HG03439 (cell line): ENCODE results near the gene SYNGR4.
A peak's percentile ranks its signal among the peaks of the same experiment; 100 is the strongest.
"Not testable (repeated sequence)": the region's sequence is repeated elsewhere in the genome, so short reads cannot be mapped to it uniquely, and the experiment has no call there.

ENCODE experiments used
- ATAC-seq: cut with Tn5 transposase; IDR thresholded peaks from one replicate; pipeline ENCODE4 v1.9.1; 2021; ENCODE audit warnings: mild to moderate bottlenecking, moderate library complexity; ENCODE audit not compliant: unreplicated experiment

Gene SYNGR4

DNA sequence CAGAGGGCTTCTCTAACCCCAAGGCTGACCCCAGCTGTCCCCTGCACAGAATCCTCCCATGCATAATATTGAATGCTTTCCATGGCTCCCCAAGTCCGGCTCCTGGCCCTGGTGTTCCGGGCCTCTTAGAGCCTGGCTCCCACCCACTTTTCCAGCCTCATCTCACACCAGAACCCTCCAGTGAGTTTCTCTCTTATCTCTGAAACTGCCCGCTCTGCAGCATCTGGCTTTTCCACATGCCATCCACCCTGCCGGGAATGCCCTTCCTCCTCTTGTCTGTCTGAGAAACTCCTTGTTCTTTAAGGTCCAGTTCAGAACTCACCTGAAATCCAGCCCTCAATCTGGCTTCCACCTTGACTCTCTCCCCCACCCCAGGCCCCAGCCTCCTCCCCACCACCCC lies 6.8 kb downstream of the SYNGR4 start:
- ATAC-seq, result no peak

DNA sequence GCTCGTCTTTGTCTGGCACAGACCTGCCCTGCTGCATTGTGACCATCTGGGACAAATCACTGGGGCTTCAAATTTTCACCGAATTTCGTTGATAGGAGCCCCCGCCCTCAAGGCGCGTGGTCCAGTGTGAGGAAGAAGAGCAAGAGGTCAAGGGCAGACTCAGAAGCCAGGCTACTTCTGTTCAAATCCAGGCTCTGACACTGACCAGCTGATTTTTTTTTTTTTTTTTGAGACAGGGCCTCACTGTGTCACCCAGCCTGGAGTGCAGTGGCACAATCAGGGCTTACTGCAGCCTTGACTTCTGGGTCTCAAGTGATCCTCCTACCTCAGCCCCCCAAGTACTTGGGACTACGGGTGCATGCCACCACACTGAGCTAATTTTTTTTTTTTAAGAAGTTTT lies 7.2 kb downstream of the SYNGR4 start:
- ATAC-seq, result no peak

DNA sequence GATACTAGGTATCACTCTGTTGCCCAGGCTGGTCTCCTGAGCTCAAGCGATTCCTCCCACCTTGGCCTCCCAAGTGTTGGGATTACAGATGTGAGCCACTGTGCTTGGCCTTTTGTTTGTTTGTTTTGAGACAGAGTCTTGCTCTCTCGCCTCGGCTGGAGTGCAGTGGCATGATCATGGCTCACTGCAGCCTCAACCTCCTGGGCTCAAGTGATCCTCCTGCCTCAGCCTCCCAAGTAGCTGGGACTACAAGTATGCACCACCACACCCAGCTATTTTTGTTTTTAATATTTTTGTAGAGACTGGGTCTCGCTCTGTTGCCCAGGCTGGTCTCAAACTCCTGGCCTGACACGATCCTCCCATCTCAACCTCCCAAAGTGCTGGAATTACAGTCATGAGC lies 7.6 kb downstream of the SYNGR4 start:
- ATAC-seq, result not testable (repeated sequence)

- no peak for ATAC-seq
Measured at GRCh38 chr19:48372904-48373303, 8.7 kb downstream of the SYNGR4 start.

GRCh38 chr19:48373567-48373966 lies 9.4 kb downstream of the SYNGR4 start:
- ATAC-seq, result no peak

GRCh38 chr19:48378194-48378570 lies 14.0 kb downstream of the SYNGR4 start:
- ATAC-seq, result no peak

DNA sequence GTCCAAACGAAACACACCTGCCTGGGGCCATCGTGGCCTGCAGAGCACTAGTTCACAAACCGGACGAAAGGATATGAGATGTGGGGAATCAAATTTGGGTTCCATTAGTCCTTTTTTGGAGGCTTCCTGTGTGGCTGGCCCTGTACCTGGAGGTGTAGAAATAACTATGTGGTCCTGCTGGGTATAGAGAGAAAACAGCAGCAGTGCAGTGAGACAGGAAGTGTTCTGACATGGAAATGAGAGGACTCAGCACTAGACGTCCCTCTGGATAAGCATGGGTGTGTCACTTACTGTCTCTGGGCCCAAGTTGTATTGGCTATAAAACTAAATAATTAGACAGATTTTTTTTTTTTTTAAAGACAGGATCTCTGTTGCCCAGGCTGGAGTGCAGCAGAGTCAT lies 14.9 kb downstream of the SYNGR4 start:
- no peak for ATAC-seq

DNA sequence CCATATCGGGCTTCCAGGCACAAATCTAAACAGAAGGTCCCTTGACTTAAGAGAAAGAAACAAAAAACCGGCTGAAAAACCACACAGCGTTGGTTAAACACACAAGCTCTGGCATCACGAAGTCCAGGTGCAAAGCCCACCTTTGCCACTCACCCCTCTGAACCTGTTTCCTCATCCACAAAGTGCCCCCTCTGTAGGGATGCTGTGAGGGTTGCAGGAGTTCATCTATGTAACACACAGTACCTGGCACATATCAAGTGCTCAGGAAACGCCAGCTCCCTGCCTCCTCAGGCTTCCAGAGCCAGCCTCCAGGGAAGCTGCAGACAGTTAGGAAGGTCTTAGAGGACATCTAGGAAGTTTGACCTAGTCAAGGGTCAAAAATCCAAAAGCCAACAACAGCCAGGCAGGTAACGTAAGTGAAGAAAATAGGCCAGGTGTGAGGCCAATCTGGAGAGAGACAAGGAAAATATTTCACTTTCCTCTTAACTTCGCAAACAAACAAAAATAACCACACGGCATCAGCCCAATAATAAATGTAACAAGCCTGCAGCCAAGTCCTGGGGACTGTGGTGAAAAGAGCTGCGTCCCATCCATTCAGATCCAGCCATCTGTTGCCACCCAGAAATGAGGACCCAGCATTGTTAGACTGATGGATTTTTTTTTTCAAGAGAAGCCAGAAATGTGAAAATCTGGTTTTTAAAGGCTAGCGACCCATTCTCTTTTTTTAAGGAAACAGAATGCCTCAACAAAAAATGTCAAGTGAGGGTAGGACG lies 17.2 kb downstream of the SYNGR4 start:
- ATAC-seq, result no peak

GRCh38 chr19:48382286-48382685 lies 18.1 kb downstream of the SYNGR4 start:
- ATAC-seq, result no peak

DNA sequence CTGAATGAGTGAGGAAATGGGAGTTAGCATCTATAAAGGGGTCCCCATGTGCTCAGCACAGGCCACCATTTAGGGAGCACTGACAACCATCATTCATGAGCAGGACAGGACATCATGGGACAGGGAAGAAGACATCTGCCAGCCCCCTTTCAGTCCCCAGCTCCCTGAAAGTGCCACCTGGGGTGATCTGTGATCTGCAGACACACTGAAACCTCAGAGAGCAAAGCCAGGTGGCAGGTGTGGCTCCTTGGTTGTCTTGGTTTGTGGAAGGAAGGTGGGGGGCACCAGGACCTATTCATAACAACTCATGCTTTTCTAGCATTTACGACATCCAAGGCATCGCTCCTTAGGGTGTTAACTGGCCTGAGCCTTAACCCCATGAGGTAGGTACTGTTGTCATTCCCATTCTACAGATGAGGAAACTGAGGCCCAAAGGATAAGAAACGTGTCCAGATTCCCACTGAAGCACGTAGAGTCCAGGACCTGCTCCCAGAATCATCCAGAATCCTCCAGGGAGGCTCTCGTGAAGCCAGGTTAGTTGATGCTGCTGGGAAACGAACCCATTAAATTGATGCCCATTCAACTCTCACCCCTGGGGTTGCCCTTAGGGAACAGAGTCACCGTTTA lies 21.4 kb downstream of the SYNGR4 start:
- no peak for ATAC-seq

DNA sequence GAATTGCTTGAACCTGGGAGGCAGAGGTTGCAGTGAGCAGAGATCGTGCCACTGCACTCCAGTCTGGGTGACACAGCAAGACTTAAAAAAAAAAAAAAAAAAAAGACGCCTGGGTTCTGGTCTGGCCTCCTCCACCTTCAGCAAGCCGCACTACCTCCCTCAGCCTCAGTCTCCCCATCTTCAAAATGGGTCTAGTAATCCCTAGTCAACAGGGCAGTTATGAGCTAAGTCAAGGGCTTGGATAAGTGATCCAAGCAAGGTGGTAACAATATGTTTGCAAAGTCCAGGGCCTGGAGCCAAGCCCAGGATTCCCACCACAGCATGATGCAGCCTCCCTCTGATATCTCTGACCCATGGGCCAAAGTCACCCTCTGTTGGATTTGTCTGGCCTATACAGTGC lies 22.8 kb downstream of the SYNGR4 start:
- no peak for ATAC-seq

- ATAC-seq, result peak; percentile 46
Measured at GRCh38 chr19:48390188-48391099, 26.3 kb downstream of the SYNGR4 start.

DNA sequence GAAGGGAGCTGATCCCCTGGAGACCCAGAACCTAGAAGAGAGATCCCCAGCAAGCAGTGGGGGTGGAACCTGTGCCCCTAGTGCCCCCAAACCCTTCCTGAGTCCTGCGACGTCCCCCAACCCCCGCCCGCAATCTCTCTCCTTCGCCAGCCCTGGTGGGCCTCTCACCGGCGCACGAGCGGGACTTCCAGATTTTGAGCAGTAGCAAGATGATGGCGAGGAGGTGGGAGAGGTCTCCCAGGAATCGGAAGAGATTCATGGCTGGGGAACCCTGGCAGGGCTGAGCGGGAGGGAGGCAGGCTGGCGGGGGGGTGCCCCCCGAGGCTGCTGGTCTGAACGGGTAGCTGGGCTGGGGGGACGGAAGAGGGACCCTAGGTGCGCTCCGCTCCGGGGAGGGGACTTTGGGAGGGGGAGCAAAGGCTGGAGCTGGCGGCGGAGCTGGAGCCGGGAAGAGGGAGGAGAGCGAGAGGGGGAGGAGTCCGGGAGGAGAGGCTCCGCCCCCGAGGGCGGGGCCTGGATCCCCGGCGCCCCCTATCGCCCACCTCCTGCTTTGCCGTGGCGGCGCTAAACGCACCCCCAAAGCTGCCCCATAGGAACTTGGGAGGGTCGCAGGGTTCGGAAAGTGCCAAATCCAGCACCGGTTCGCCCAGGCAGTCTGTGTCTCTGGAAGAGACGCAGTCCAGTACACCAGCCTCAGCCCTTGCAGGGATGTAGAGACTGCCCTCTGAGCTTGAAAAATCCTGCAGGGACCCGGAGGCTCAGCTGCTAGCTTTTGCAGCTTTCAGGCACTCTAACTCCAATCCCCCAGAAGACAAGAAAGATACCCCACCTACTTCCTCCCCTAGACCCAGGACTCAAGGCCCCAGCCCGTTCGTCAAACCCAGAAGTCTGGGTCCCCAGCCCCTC lies 27.2 kb downstream of the SYNGR4 start, which contains the start of gene KDELR1:
Gene KDELR1 (minus strand): TSS at position 452 of the 906 bp plus-strand sequence. CDS start 193 bp downstream, at position 259.
- ATAC-seq, result peak; percentile 75

DNA sequence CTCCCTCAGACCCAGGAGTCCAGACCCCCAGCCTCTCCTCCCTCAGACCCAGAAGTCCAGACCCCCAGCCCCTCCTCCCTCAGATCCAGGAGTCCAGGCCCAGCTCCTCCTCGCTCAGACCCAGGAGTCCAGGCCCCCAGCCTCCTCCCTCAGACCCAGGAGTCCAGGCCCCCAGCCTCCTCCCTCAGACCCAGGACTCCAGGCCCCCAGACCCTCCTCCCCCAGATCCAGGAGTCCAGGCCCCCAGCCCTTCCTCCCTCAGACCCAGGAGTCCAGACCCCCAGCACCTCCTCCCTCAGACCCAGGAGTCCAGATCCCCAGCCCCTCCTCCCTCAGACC lies 27.8 kb downstream of the SYNGR4 start:
- not testable (repeated sequence) for ATAC-seq

DNA sequence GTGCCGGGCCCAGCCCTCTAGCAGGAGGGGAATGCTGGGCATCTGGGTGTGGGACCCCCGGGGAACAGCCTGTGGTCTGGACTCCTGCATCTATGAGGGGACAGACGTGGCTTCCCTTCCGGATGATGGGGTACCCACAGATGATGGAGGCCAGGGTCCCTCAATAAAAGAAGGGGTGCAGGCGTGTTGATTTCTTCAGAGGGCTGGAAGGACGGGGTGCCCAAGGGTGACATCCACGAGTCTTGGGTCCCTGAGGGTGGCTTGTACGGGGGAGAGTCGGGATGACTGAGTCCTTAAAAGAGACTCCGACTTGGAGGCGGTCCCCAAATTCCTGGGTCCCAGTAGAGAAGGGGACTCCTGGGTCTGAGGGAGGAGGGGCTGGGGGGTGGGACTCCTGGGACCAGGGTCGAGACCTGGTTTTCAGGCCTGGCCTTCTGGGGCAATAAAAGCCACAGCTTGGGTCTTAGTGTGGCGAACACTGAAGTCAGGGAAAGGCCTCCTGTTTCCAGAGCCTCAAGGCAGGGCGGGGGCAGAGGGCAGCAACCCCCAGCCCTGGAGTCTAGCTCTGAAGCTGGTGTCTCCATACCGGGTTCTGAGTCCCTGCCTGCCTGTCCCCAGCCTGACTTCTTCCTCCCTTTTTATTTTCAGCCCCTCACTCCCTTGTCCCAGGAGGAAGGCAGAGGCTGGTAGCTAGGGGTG lies 28.8 kb downstream of the SYNGR4 start:
- no peak for ATAC-seq

DNA sequence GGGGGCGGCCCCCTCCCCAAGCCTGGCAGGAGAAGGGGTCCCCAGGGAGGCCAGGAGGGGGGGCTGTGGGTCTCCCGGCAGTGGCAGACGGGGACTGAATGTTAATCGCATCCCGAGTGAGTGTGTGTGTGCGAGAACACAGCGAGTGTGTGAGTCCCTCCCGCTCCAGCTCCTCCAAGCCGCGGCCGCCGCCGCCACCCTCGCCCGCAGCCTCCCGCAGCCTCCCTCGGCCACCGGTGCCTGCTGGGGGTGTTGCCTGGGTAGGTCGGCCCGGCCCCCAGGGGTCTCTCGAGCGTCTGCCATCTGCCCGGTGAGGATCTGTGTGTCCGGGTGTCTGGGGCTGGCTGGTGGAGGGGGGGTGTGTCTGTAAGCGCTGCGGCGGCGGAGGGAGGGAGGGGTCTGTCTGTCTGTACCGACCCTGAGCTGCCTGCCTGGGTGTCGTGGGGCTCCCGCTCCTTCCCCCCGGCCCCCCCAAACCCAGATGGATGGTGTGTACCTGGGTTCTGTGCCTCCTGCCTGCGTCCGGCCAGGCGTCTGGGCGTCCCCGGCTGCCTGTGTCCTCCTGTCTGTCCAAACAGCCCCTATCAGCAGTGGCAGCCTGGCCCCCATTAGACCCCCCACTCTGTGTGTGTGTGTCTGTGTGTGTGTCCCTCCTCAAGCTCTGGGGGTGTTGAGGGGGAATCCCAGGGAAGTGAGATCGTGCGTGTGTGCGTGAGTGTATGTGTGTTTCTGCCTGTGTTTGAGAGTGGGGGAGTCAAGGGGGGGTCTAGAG lies 29.6 kb downstream of the SYNGR4 start, which contains the start of gene GRIN2D:
Gene GRIN2D (plus strand): TSS at position 110 of the 772 bp plus-strand sequence. CDS start 4,725 bp downstream, outside the sequence.
- ATAC-seq, result no peak

DNA sequence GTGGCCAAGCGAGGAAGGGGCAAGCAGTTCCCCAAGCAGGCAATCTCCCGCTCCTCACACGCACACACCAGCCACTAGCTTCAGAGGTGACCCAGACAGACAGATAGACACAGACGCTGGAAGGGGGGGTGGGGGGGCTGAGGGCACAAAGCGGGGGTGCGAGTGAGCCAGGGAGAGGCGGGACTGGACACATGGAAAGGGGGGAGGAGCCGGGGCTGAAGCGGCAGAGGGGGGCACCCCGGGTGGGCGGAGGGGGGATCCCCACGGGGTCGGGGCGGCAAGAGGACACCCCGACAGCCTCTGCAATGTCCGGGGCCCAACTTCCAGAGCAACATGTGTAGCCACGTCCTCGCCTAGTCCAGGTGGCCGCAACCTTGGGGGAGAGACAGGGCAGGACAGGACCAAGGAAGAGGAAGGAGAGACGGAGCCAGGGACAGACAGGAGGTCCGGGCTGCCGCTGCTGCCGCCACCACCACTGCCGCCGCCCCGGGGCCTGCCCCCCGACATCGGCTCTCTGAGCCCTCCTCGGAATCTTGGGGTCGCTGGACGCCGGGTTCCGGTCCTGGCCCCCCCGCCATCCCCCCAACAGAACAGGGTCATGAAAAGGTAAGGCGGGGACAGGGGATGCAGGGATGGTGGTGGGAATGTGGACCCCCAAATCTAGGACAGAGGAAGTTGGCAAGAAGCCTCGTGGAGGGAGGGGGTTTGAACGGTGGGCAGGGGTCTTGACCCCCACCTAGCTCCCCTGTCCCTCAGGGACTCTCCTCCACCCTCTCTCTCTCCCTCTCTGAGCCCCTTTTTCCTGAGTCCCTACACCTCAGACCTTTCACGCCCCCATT lies 30.4 kb downstream of the SYNGR4 start:
- ATAC-seq, result no peak

GRCh38 chr19:48395170-48395455 lies 30.9 kb downstream of the SYNGR4 start:
- ATAC-seq, result no peak
